ENCODE results near the gene AUP1. TPM values are rescaled to one million over a fixed set of nuclear protein-coding genes. Genes with fewer than 3 reads are reported as not detected.

The AUP1 gene
- total RNA-seq, 1 experiment from 2014 or later: 154 TPM

DNA sequence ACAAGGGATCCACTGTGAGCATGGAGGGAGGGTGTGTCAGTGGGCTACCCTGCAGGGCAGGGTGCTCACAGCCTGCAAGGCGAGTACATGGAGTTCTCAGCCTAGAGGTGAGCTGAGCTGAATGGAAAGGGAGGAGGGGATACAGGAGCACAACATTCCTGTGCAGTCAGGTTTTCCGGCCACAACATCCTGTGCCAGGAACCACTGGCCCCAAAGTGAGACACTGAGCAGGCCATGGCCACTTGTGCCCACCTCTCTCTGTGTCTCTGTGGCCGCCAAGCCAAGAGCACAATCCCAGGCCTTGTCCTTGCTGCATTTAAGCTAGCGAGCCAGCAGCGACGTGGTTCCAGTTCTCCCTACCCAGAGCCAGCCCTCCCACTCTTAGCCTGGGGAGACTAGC, 31.1 kb upstream of the AUP1 start:
- peaks cover 16% of the 10 kb centered on the region for H3K4me1 ChIP-seq
- BruUV-seq (replicated peaks): no TSS peak
- CTCF ChIA-PET: no interaction called here
- H3K27me3 Mint-ChIP-seq (ENCODE audit: insufficient read depth, unreplicated experiment): peaks cover 10% of the 10 kb centered on the region
- no peaks in the 10 kb centered on the region for H3K9me3 Mint-ChIP-seq (ENCODE audit: unreplicated experiment)
- H3K4me3 ChIP-seq (ENCODE audit: low read depth, low read length): no peak overlapping the region
- POLR2A ChIA-PET: no interaction called here
- H3K4me1 Mint-ChIP-seq (ENCODE audit: low read depth, unreplicated experiment): peaks cover 15% of the 10 kb centered on the region
- intact Hi-C loops (cut with micrococcal nuclease; ENCODE audit: unreplicated experiment): no loop called here
- DNase-seq: no peak
- H3K27me3 ChIP-seq (replicated peaks; ENCODE audit: control insufficient read depth, insufficient read depth, low read length): no peaks in the 10 kb centered on the region; the same call in 1 of the 2 replicates
- H3K36me3 Mint-ChIP-seq (ENCODE audit: insufficient read depth, unreplicated experiment): no peaks in the 10 kb centered on the region
- no peaks in the 10 kb centered on the region for H3K9me3 ChIP-seq
- H3K4me3 Mint-ChIP-seq (ENCODE audit: unreplicated experiment): no peak overlapping the region
- no peak overlapping the region for H3K27ac Mint-ChIP-seq (ENCODE audit: unreplicated experiment)
- no peaks in the 10 kb centered on the region; the same call in 1 of the 2 replicates for H3K36me3 ChIP-seq (ENCODE audit: control insufficient read depth, insufficient read depth, low read length)
- TF ChIP-seq, protein P1, sequence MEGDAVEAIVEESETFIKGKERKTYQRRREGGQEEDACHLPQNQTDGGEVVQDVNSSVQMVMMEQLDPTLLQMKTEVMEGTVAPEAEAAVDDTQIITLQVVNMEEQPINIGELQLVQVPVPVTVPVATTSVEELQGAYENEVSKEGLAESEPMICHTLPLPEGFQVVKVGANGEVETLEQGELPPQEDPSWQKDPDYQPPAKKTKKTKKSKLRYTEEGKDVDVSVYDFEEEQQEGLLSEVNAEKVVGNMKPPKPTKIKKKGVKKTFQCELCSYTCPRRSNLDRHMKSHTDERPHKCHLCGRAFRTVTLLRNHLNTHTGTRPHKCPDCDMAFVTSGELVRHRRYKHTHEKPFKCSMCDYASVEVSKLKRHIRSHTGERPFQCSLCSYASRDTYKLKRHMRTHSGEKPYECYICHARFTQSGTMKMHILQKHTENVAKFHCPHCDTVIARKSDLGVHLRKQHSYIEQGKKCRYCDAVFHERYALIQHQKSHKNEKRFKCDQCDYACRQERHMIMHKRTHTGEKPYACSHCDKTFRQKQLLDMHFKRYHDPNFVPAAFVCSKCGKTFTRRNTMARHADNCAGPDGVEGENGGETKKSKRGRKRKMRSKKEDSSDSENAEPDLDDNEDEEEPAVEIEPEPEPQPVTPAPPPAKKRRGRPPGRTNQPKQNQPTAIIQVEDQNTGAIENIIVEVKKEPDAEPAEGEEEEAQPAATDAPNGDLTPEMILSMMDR (IDR thresholded peaks at IDR 0.05; ENCODE audit: insufficient read depth in 1 of 2, low read depth in 1 of 2, low read length in 1 of 2, severe bottlenecking in 1 of 2, unreplicated experiment in 1 of 2): no peak

DNA sequence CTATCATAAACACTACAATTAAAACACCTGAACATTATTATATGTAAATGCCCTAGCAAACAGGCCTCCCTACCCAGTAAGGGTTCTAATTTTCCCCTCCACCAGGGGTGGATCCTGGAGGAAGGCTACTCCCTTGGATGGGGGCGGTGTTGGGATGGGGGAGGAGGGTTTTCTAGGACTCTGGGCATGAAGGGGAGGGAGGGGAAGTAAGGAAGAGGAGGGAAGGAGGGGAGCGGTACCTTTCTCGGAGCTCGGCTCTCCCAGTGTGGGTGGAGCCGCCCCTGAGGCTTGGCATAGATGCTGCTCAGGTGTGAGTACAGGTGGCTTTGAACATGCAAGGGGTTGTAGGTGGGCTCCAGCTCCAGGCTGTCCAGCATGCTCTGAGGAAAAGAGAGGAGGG, 30.4 kb upstream of the AUP1 start:
- ChIA-PET POLR2A (no interaction called here), CTCF (interaction anchor here (0.6 kb wide), 1 partner anchor 34 kb away, joined by 3 read pairs; no protein-coding TSS in a partner anchor)
- H3K36me3 ChIP-seq (ENCODE audit: control insufficient read depth, insufficient read depth, low read length): no peaks in the 10 kb centered on the region; the same call in 1 of the 2 replicates
- peaks cover 10% of the 10 kb centered on the region for H3K27me3 Mint-ChIP-seq (ENCODE audit: insufficient read depth, unreplicated experiment)
- no peaks in the 10 kb centered on the region for H3K36me3 Mint-ChIP-seq (ENCODE audit: insufficient read depth, unreplicated experiment)
- H3K9me3 Mint-ChIP-seq (ENCODE audit: unreplicated experiment): no peaks in the 10 kb centered on the region
- TF ChIP-seq, protein P1 (IDR thresholded peaks at IDR 0.05; ENCODE audit: insufficient read depth in 1 of 2, low read depth in 1 of 2, low read length in 1 of 2, severe bottlenecking in 1 of 2, unreplicated experiment in 1 of 2): no peak
- no peak overlapping the region for H3K4me3 ChIP-seq (ENCODE audit: low read depth, low read length)
- no peak for DNase-seq
- no peaks in the 10 kb centered on the region for H3K9me3 ChIP-seq
- intact Hi-C loops (cut with micrococcal nuclease; ENCODE audit: unreplicated experiment): no loop called here
- H3K4me1 ChIP-seq: peaks cover 16% of the 10 kb centered on the region
- H3K4me1 Mint-ChIP-seq (ENCODE audit: low read depth, unreplicated experiment): peaks cover 15% of the 10 kb centered on the region
- H3K27me3 ChIP-seq (replicated peaks; ENCODE audit: control insufficient read depth, insufficient read depth, low read length): no peaks in the 10 kb centered on the region; the same call in 1 of the 2 replicates
- H3K4me3 Mint-ChIP-seq (ENCODE audit: unreplicated experiment): no peak overlapping the region
- no peak overlapping the region for H3K27ac Mint-ChIP-seq (ENCODE audit: unreplicated experiment)
- BruUV-seq (replicated peaks): no TSS peak

DNA sequence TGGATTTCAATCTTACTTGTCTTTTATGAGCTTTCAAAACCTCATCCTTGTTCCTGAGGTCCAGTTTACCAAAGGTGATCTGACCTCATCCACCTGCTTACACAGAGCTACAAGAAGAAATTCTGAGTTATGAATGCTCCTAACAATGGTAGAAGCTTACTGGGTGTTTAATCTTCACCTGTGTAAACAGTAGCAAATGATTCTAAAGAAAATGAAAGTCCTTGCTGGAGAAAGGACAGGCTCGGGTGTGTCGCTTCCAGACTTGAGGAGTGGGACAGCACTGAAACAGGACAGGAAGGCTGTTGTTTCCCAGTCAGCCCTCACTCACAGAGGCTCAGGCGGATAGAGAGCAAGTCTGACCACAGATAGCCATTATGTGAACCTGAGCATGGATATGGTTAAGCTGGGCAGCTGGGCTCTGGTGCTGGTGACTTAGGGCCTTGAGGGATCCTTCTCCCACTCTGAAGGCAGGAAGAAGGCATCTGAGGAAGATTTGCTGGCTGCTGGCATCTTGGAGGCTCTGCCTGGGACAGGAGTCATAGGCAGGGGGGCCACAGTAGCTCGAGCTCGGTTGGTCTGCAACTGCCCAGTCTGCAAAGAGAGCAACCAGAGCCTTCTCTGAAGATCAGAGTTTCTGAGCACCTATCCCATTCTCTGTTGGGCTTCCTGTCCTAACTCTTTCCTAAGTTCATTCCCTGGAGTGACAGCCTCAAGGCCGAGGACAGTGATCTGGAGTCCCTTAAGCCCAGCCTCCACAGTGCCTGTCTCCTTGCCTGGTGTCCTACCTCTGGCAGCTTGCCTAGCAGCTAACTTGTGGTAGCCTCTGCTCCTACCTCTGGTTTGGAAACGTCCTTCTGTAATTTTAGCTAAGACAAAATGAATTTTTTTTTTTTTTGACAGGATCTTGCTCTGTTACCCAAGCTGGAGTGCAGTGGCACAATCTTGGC, 29.1 kb upstream of the AUP1 start:
- BruUV-seq (replicated peaks): no TSS peak
- Histone ChIP-seq H3K36me3 (ENCODE audit: control insufficient read depth, insufficient read depth, low read length) (no peaks in the 10 kb centered on the region; the same call in 1 of the 2 replicates), H3K27me3 (replicated peaks; ENCODE audit: control insufficient read depth, insufficient read depth, low read length) (no peaks in the 10 kb centered on the region; the same call in 1 of the 2 replicates), H3K4me3 (ENCODE audit: low read depth, low read length) (no peak overlapping the region), H3K4me1 (peaks cover 17% of the 10 kb centered on the region), H3K9me3 (no peaks in the 10 kb centered on the region)
- intact Hi-C loops (cut with micrococcal nuclease; ENCODE audit: unreplicated experiment): no loop called here
- POLR2A ChIA-PET: no interaction called here
- TF ChIP-seq, protein P1 (IDR thresholded peaks at IDR 0.05; ENCODE audit: insufficient read depth in 1 of 2, low read depth in 1 of 2, low read length in 1 of 2, severe bottlenecking in 1 of 2, unreplicated experiment in 1 of 2): no peak
- peaks cover 10% of the 10 kb centered on the region for H3K27me3 Mint-ChIP-seq (ENCODE audit: insufficient read depth, unreplicated experiment)
- CTCF ChIA-PET: interaction anchor here (1.3 to 1.4 kb wide), 2 partner anchors 30 to 97 kb away, joined by 3 to 7 read pairs; no protein-coding TSS in a partner anchor
- DNase-seq: peak in 1 of 2 experiments; percentile 47
- H3K4me1 Mint-ChIP-seq (ENCODE audit: low read depth, unreplicated experiment): peaks cover 15% of the 10 kb centered on the region
- no peaks in the 10 kb centered on the region for H3K36me3 Mint-ChIP-seq (ENCODE audit: insufficient read depth, unreplicated experiment)
- H3K27ac Mint-ChIP-seq (ENCODE audit: unreplicated experiment): peak overlapping the region; percentile 13
- H3K9me3 Mint-ChIP-seq (ENCODE audit: unreplicated experiment): no peaks in the 10 kb centered on the region
- H3K4me3 Mint-ChIP-seq (ENCODE audit: unreplicated experiment): no peak overlapping the region
